NB4 (cell line): ENCODE results near the gene TMEM187.

Experiments
- DNase-seq: peaks from one replicate; pipeline ENCODE4 v3.0.0; 2010; ENCODE audit warnings: low read depth
- H3K4me3 ChIP-seq: one replicate; pipeline ENCODE4 v1.5.1; 2011; ENCODE audit warnings: mild to moderate bottlenecking, low read depth, low read length, moderate library complexity
- MYC ChIP-seq: IDR thresholded peaks from 2 replicates; pipeline ENCODE4 v1.6.1; 2011; ENCODE audit warnings: low read depth, low read length
- POLR2A ChIP-seq: IDR thresholded peaks from 2 replicates; pipeline ENCODE4 v1.6.1; 2011; ENCODE audit warnings: mild to moderate bottlenecking; ENCODE audit not compliant: insufficient read length; ENCODE audit errors: extremely low read depth
- TF ChIP-seq, protein P1 (sequence below): IDR thresholded peaks from 2 replicates; pipeline ENCODE4 v1.6.1; 2011; ENCODE audit warnings: low read depth, low read length
- TF ChIP-seq, protein P2 (sequence below): IDR thresholded peaks from one replicate; pipeline ENCODE4 v1.5.1; 2012; ENCODE audit warnings: low read depth, low read length

TMEM187 gene

DNA sequence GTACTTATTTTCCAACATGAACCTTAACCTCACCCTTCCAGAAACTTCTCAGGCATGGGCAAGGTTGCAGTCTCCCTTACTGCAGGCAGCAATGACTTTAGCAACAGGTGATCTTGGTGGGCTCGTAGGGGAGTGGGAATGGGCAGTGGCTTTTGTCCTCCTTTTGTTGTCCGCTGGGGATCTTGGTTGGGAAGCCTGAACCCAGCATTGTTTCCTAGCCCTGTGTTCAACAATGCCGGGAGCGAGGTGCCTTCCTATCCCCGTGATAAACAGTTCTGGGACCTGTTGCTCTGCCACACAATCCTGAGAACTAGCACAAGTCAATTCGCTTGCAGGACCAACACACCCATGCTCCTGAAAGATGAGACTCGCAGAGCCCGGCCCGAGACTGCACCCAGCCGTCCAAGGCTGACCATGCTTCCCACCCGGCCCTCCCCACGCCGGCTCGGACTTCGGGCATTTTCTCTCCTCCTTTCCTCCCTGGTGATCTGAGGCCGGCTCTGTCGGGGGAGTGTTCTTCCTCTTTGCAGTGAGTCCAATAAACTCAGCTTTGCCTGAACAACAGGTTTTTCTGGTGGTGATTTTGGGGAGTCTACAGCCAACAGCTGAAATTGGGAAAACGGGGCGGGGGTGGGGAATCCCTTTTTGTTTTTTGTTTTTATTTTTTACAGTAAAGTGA lies 26.9 kb downstream of the TMEM187 start:
- TF ChIP-seq MYC, result peak; percentile 25; the same call in 1 of the 2 replicates
- TF ChIP-seq, protein P1, sequence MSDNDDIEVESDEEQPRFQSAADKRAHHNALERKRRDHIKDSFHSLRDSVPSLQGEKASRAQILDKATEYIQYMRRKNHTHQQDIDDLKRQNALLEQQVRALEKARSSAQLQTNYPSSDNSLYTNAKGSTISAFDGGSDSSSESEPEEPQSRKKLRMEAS, result no peak
- no peak overlapping the region for H3K4me3 ChIP-seq
- DNase-seq, result peak; percentile 68

DNA sequence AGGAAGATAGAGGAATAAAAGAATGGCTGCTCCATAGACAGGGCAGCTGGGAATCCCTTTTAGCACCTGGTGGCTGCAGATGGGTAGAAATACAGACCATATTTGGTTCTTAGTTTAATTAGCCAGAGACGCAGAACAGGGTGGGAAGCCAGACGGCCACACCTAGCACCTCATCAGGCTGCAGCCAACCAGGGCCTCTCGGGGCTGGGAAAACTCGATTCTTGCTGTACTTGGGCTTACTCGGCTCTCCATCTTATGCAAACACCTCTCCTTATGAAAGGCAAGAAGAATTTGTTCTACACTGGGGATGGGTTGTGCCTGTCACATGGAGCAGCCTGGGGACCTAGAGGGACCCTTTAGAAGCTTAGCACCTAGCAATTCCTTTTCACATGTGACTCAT lies 27.5 kb downstream of the TMEM187 start:
- DNase-seq, result peak; percentile 46
- TF ChIP-seq, protein P1, result 0 out of 2 replicates have a peak, but pooled peaks have one; percentile 39
- TF ChIP-seq POLR2A, result no peak
- no peak overlapping the region for H3K4me3 ChIP-seq

DNA sequence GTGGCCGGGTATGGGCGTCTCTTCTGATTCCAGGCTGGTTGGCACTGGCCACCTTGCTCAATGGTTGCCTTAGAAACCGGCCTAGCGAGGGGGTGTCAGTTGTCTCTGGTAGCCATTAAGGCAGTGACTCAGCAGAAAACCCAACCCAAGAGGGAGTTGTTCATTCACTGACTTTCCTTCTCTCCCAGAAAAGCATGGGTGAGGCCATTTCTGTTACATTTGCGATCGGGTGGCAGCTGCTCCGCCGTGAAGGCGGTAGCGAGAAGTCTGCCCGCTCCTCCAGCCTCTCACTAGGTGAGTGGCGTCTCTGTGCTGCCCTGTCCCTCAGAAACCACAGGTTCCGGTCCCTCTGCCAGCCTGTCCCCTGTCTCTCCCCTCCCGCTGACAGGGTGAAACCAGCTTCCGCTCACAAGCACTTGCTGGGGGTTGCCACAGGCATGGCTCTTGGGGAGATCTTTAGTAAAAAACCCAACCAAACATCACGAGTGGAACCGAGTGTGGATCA lies 29.7 kb downstream of the TMEM187 start:
- DNase-seq, result peak; percentile 95
- peak overlapping the region; percentile 28 for H3K4me3 ChIP-seq
- TF ChIP-seq POLR2A, result peak; percentile 64
- peak; percentile 60 for TF ChIP-seq MYC
- TF ChIP-seq, protein P2, sequence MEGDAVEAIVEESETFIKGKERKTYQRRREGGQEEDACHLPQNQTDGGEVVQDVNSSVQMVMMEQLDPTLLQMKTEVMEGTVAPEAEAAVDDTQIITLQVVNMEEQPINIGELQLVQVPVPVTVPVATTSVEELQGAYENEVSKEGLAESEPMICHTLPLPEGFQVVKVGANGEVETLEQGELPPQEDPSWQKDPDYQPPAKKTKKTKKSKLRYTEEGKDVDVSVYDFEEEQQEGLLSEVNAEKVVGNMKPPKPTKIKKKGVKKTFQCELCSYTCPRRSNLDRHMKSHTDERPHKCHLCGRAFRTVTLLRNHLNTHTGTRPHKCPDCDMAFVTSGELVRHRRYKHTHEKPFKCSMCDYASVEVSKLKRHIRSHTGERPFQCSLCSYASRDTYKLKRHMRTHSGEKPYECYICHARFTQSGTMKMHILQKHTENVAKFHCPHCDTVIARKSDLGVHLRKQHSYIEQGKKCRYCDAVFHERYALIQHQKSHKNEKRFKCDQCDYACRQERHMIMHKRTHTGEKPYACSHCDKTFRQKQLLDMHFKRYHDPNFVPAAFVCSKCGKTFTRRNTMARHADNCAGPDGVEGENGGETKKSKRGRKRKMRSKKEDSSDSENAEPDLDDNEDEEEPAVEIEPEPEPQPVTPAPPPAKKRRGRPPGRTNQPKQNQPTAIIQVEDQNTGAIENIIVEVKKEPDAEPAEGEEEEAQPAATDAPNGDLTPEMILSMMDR, result no peak

DNA sequence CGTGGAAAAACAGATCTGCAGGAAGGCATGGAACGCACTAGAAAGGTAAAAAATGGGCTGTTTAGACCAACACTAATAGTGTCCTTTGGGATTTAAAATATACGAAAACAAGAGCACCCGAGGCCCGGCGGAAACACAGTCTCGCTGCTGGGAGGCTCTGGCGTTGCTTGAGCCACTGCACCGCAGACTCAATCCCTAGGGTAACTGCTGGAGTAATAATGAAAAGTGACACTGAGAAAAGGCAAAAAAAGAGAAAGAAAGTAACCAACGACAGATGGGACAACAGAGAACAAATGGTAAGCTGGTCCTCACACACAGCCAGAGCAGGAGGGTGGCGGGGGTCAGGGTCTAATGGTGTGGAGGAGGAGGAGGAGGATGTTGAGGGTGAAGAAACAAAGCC lies 31.8 kb downstream of the TMEM187 start:
- TF ChIP-seq MYC, result no peak
- TF ChIP-seq, protein P2, result no peak
- no peak for TF ChIP-seq POLR2A
- TF ChIP-seq, protein P1, result no peak
- H3K4me3 ChIP-seq, result peak overlapping the region; percentile 16
- DNase-seq, result peak; percentile 77

DNA sequence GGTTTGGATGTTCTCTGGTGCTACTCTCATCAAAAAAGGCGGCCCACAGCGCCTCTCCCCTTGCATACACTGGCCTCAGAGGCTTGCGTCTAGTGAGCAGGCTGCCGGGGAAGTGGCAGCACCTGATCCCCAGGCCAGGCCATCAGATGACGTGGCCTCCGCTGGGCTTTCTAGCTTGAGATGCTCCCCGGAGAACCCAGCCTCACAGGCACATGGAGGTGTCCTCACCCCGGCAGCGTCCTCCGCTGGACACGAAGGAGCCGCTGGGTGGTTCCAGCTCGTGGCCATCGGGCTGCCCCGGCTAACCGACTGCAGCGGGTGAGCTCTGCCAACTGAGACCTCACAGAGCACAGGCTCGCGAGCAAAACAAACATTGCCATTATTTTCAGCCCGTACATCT lies 34.4 kb downstream of the TMEM187 start:
- no peak overlapping the region for H3K4me3 ChIP-seq
- no peak for DNase-seq
- TF ChIP-seq POLR2A, result peak; percentile 4
- TF ChIP-seq, protein P1, result no peak

DNA sequence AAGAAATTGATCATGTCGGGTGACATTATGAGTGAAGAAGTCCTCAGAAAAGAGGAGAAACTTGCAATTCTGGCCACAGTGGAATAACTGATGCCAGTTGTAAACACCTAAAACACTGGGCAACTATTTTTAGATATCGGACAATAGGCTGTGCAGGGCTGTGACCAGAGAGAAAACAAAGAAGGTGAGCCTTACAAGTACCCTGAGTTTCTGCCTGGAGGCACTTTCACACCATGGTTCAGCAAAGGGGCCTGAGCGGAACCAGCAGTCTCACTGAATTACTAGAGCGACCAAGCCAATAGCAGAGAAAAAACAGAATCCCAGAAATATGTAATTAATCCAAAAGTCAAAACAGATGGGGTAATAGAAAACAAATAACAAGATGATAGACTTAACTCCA lies 36.0 kb downstream of the TMEM187 start:
- H3K4me3 ChIP-seq, result no peak overlapping the region
- no peak for DNase-seq
- no peak for TF ChIP-seq POLR2A
- TF ChIP-seq, protein P1, result no peak
- TF ChIP-seq MYC, result no peak
- TF ChIP-seq, protein P2, result no peak

DNA sequence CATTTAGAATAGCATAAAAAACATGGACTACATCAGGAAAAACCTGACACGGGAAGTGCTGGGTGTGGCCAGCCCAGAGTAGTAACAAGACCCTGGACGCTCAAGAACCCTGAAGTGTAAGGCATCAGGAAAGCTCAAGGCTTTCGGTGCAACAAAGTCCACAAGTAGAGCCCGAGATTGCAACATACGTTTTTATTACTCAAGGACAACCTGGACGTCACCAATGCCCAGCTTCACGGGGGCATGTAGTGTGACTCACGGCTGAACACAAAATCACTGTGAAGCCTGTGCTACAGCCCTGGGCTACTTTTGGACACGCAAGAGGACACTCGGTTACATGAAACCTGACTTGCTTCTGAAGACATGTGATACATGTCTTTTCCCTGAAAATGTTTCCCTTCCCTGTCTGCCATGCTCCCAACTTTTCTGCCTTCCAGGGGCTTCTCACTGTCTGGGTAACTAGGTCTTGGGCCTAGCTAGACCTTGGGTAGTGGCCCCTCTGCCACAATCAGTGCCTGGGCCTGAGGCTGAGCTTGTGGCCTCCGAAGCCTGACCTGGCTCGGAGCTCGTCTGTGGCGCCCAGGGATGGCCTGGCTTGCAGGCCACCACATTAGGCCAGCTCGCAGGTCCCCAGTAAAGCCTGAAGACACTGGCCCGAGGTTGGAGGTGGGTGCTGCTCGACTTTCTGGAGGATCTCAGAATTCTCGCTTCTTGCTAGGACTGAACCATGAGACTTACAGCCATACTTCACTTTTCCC lies 38.0 kb downstream of the TMEM187 start:
- TF ChIP-seq POLR2A (no peak), MYC (no peak)
- TF ChIP-seq, protein P2, result no peak
- TF ChIP-seq, protein P1, result no peak
- no peak overlapping the region for H3K4me3 ChIP-seq
- peak; percentile 44 for DNase-seq
